HG03064 (cell line): Measurements from ENCODE around the gene CPLANE1.
"Not testable (repeated sequence)": the region's sequence is repeated elsewhere in the genome, so short reads cannot be mapped to it uniquely, and the experiment has no call there.

Experiments
- ATAC-seq: cut with Tn5 transposase; IDR thresholded peaks from one replicate; pipeline ENCODE4 v1.9.1; 2021; ENCODE audit warnings: low read depth; ENCODE audit not compliant: unreplicated experiment

The CPLANE1 gene

DNA sequence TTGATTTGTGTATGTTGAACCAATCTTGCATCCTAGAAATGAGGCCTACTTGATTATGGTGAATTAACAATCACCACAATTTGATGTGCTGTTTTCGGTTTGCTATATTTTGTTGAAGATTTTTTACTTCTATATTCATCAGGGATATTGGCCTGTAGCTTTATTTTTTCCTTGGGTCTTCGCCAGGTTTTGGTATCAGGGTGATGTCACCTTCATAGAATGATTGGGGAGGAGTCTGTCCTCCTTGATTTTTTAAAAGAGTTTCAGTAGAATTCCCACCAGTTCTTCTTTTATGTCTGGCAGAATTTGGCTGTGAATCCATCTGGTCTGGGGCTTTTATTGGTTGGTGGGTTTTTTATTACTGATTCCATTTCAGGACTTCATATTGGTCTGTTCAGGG, 115.2 kb downstream of the CPLANE1 start:
- ATAC-seq = no peak

DNA sequence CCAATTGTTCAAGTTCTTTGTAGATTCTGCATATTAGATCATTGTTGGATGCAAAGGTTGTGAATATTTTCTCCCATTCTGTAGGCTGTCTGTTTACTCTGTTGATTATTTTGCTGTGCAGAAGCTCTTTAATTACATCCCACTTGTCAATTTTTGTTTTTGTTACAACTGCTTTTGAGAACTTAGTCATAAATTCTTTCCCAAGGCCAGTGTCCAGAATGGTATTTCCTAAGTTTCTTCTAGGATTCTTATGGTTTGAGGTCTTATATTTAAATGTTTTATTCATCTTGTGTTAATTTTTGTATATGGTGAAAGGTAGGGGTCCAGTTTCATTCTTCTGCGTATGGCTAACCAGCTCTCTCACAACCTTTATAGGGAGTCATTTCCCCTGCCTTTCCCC, 116.5 kb downstream of the CPLANE1 start:
- ATAC-seq = no peak

DNA sequence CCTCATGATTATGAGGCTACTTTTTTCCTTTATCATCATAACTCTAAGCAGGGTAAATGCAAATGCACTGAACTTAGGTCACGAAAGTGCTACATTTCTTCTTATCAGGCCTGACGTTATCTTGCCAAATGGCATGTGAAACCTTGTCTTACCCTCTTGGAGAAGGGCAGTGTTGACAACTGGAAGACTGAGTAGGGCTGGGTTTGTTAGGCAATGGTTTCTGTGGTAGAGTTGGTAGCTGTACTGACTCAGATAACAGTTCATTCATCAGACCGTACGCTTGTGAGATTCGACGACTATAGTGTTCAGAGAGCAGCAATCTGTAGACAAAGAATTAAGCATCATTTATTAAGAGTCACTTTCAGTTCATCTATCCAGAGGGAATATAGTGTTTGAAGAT, 127.7 kb downstream of the CPLANE1 start:
- ATAC-seq = no peak

DNA sequence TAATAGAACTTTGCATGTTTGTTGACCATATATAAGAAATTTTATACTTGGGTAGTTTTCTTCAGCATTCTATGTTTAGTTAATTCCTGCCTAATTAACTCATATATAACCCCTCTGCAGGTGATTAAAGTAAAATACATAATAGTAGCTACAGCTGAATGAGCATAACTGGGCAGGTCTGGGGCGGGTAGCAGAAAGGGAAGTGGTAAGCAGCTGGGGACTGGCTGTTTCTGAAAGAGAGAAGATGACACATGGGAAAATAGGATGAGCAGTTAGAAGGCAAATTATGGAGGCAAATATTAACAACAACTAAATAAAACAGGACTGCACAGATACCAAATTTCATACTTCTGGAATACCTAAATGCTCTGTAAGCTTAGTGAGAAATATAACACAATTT, 128.1 kb downstream of the CPLANE1 start:
- ATAC-seq = no peak

DNA sequence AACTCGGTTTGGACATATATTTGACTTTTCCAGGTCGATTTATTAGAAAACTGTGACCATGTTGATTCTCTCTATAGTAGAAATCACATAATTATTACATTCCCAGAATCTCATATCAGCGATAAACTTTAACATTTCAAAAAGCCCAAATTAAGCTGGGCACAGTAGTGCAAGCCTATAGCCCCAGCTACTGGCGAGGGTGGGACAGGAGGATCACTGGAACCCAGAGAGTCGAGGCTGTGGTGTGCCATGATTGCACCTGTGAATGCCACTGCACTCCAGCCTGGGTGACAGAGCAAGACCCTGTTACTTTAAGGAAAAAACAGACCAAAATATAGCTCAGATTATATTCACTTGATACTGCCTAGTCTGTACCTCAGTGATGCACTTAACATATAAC, 128.9 kb downstream of the CPLANE1 start:
- no peak for ATAC-seq

DNA sequence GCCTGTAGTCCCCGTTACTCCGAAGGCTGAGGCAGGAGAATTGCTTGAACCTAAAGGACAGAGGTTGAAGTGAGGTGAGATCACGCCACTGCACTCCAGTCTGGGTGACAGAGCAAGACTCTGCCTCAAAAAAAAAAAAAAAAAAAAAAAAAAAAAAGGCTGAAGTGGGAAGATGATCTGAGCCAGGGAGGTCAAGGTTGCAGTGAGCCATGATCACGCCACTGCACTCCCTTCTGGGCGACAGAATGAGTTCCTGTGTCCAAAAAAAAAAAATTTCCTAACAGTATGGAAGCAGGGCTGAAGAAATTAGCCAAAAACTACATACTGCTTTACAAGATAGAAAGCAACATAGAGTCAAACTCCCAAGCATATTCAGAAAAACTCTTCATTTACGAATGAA, 132.8 kb downstream of the CPLANE1 start:
- no peak for ATAC-seq

DNA sequence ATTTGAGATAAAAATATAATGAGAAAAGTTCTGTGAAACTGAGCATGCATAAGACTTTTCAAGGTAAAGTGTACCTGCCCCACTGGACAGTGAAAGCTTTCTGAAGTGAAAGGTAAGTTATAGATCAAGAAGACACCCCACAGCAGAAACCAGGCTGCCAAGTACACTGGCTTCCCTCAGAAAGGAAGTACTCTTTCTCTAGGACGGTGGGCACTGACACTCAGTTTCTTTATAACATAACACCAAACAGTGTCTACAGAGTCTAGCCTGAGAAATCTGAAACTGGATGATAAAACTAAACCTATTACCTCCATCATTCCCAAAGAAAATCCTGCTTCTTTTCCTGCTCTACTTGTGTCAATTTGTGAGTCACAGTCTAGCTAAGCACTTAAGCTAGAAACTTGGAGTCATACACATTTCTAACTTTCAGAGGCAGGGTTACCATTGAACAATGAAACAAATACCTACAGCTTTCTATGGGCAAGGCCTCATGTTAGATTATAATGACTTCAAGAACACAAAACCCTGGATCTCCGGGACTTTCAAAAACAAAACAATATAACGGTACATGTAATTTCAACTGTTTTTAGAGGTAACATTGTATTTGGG, 136.7 kb downstream of the CPLANE1 start:
- no peak for ATAC-seq

DNA sequence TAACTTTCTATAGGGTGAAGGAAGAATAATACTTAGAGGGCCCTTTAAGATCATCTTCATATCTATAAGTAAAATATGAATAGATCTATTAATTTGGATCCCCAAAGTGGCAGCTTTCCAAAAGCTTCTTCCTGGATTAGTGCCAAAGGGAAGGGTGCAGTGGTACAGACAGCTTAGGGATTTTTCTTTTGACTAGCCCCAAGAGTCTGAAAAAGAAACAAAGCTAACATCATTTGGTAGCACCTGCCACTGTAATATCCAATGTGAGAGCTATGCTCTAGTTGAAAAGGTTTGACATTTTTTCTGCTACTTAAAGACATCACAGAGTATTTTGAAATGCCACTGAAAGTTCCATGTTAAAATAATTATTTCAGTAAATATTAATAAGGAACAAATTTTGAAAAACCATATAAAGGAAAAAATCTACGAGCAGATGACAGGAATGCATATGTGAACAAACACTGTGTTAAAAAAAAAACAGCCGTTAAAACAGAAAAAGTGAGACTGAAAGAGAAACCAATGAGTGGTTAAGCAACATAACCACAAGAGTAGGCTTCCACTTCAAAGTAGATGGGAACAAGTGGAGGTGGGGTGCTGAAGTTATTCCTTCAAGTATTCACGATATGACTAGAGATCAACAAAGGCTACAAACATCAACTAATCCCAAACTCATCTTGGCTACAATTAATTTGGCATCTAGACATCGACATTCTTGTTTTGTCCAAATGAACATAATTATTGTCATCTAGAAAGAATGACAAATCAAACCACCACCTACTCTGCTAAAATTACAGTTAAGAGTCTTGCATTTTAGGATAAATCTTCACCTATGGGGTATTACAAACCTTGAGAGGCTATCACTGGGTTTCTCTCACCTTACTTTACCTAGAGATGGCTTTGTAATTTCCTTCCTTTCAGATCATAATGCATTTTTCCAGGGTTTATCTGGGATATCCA, 137.5 kb downstream of the CPLANE1 start:
- ATAC-seq = peak; percentile 86

DNA sequence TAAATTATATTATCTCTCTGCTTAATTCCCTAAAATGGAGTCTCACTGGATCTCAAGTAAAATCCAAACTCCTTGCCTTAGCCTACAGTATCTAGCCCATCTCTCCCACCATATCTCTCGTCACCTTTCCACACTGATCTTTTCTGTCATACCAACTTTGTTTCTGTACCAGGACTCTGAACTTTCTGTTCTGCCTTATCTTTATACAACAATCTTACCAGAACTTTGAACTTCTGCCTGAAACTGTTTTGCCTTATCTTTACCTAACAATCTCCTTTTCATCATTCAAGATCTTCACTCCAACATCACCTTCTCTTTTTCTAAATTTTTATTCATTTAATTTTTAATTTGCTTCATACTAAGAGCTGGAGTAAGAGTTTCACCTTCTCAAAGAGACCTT, 139.0 kb downstream of the CPLANE1 start:
- ATAC-seq = no peak

DNA sequence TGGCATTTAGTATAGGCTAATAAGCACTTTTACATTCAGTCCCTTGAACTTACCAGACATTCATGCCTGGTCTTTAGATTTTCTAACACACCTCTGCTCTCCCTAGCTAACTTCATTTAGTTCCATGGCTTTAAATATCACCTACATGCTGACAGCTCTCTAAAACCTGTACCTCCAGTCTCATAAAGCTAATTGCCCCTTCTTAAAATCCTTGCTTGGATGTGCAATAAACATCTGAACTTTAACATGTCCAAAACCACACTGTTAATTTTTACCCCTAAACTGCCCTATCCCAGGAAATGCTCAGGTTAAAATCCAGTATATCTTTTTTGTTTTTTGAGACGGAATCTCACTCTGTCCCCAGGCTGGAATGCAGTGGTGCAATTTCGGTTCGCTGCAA, 139.8 kb downstream of the CPLANE1 start:
- ATAC-seq = no peak

DNA sequence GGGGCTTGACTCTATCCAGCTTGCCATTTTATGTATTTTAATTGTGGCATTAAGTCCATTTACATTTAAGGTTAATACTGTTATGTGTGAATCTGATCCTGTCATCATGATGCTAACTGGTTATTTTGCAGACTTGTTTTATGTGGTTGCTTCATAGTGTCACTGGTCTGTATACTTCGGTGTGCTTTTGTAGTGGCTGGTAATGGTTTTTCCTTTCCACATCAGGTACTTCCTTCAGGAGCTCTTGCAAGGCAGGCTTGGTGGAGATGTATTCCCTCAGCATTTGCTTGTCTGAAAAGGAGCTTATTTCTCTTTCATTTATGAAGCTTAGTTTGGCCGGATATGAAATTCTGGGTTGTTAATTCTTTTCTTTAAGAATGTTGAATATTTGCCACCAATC, 145.9 kb downstream of the CPLANE1 start:
- no peak for ATAC-seq

DNA sequence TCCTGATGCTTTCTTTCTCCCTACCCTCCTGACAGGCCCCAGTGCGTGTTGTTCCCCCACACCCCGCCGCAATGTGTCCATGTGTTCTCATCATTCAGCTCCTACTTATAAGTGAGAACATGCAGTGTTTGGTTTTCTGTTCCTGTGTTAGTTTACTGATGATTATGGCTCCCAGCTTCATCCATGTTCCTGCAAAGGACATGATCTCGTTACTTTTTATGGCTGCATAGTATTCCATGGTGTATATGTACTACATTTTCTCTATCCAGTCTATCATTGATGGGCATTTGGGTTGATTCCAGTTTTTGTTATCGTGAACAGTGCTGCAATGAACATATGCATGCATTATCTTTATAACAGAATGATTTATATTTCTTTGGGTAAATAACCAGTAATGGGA, 149.9 kb downstream of the CPLANE1 start:
- not testable (repeated sequence) for ATAC-seq

DNA sequence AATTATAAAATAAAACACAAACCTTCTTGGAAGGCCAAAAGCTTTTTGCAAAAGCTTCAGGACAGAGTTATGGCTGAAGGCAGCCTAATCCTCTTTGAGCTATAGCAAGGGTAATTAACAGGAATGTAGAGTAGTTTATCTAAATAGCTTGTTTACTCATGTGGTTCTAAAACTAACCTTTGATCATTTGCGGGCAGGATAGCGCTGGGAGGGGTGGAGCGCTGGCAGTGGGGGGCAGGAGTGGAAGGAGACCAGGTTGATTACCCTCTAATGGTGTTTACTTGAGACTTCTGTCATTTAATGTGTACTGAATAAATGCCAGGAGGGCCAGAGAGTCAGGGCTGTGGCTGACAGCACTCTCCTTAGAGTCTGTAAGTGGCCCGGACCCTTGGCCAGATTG, 155.4 kb downstream of the CPLANE1 start:
- not testable (repeated sequence) for ATAC-seq

DNA sequence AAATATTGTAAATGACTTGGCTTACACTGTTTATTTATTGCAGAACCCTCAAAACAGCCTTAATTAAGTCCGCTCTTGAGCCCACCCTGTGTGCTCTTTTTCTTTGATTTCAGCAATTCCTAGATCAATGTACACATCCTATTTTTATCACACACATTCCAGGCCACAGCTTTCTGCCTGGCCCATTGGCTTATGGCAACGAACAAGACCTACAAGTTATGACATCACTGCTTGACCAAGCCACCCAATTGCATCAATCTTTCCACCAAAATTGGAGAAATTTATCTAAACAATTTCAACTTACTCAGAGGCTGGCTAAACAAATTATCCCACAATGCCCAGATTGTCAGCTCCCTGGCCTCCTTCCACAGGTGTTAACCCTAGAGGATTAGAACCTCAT, 158.4 kb downstream of the CPLANE1 start:
- no peak for ATAC-seq

DNA sequence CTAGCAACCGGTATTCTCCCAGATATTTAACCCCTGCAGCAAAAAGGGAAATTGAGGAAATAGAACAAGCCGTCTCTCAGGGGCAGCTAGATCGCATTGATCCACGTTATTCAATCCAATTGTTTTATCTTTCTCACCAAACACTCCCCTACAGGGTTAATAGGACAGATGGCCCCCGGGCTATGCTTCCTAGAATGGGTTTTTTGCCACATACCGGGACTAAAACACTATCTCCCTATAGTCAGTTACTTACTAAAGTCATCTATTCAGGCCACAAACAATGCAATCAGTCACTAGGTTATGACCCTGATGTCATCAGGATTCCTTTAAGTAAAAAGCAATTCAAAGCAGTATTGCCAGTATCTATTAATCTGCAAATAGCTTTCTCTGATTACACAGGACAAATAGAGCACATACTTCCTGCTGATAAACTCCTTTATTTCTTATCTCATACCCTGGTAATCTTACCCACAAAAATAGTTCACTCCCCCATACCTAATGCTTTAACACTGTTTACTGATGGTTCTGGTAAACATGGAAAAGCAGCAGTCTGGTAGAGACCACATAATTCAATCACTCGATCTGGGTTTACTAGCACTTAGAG, 159.0 kb downstream of the CPLANE1 start:
- ATAC-seq = no peak

DNA sequence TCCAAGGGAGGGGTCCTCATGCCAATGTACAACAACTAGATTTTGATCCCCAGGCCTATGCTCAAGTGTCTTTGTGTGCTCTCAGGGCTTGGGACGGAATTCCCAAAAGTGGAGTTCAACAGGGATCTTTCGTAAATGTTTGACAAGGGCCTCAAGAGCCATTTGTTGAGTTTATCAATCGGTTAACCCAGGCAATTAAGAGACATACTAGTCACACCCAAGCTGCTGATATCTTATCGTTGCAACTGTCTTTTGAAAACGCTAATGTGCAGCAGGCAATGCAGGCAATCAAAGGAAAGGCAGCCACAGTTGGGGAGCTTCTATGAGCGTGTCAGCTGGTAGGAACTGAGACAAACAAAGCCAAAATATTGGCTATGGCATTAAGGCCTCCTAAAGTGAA, 161.2 kb downstream of the CPLANE1 start:
- no peak for ATAC-seq

DNA sequence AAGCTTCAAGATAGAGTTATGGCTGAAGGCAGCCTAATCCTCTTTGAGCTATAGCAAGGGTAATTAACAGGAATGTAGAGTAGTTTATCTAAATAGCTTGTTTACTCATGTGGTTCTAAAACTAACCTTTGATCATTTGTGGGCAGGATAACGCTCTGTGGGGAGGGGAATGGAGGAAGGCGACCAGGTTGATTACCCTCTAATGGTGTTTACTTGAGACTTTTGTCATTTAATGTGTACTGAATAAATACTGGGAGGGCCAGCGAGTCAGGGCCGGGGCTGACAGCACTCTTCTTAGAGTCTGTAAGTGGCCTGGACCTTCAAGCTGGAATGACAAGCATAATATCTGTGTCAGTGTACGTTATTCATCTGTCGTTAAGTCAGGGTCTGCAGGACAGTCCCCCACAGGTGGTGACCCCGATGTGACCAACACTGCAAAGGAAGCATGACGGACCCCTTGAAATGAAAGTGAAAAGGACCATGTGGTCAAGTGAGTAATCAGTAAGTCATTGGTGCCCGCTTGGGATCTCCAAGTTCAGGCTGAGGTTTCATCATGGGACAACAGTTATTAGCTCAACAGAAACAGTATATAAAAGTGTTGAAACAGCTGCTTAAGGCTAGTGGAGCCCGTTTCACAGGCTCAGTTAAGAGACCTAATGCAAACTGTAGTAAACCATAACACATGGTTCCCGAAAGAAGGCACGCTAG, 162.6 kb downstream of the CPLANE1 start:
- ATAC-seq = no peak

DNA sequence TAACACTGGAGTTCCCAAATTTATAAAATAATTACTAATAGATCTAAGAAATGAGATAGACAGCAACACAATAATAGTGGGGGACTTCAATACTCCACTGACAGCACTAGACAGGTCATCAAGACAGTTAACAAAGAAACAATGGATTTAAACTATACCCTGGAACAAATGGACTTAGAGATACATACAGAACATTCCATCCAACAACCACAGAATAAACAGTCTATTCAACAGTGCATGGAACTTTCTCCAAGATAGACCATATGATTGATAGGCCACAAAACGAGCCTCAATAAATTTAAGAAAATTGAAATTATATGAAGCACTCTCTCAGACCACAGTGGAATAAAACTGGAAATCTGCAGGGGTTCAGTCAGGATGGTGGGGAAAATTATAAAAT, 163.2 kb downstream of the CPLANE1 start:
- not testable (repeated sequence) for ATAC-seq

DNA sequence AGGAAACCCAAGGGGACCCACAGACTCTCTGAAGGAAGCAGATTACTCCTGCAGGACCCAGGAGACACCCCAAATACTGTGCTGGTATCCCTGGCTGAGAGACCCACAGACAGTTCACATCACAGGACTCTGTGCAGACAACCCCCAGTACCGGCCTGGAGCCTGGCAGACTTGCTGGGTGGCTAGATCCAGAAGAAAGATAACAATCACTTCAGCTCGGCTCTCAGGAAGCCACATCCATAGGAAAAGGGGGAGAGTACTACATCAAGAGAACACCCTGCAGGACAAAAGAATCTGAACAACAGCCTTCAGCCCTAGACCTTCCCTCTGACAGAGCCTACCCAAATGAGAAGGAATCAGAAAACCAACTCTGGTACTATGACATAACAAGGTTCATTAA, 166.2 kb downstream of the CPLANE1 start:
- ATAC-seq = not testable (repeated sequence)

DNA sequence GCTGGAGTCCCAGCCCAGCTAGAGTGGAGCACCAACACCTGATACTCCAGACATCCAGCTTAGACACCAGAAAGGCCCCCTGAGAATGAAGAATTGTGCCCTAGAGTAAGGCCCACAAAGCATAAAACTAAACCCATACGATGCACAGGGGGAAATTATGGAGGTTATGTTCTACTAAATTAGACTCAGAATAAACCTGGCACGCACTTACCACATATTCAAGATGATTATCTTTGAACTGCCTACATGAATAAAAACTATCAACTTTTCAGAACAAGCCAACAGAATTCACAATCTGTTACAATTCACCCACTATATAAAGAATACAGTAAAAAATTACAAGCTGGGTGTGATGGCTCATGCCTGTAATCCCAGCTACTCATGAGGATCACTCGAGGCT, 168.5 kb downstream of the CPLANE1 start:
- ATAC-seq = no peak

DNA sequence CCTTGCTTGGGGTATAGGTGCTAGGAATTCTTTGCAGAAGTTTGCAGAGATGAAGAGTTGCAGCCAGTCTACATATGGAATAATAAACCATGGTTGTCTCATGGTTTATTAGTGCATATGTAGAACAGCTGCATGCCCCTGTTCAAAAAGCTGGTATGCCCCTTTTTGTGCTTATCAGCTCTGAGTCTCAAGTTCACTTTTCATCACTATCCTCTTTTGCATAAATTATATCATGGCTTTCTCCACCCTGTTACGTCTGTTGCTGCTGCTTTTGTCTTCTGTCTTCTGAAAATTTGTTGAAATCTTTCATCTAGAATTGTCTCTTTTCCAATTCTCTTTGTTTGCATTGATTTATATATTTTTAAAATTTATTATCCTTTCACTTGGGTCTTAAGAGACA, 172.0 kb downstream of the CPLANE1 start:
- ATAC-seq = no peak
